ENCODE data around the gene C1orf122.

C1orf122 gene

GRCh38 chr1:37841652-37842051 lies 34.1 kb downstream of the C1orf122 start:
- DNase-seq (ENCODE audit: low read depth, low spot score) = no peak
- in situ Hi-C loops (cut with HindIII; ENCODE audit: low sequenced_read_pairs) = no loop called here
- H3K4me3 ChIP-seq (ENCODE audit: low read depth, low read length) = no peak overlapping the region
- no peak for TF ChIP-seq CTCF (IDR thresholded peaks at IDR 0.05; ENCODE audit: low read depth, low read length)

GRCh38 chr1:37844536-37844935 lies 36.9 kb downstream of the C1orf122 start:
- H3K4me3 ChIP-seq (ENCODE audit: low read depth, low read length) = no peak overlapping the region
- no peak for TF ChIP-seq CTCF (IDR thresholded peaks at IDR 0.05; ENCODE audit: low read depth, low read length)
- no peak for DNase-seq (ENCODE audit: low read depth, low spot score)
- in situ Hi-C loops (cut with HindIII; ENCODE audit: low sequenced_read_pairs) = no loop called here

GRCh38 chr1:37845049-37845646 lies 37.6 kb downstream of the C1orf122 start:
- in situ Hi-C loops (cut with HindIII; ENCODE audit: low sequenced_read_pairs) = no loop called here
- no peak for DNase-seq (ENCODE audit: low read depth, low spot score)
- no peak for TF ChIP-seq CTCF (IDR thresholded peaks at IDR 0.05; ENCODE audit: low read depth, low read length)
- no peak overlapping the region for H3K4me3 ChIP-seq (ENCODE audit: low read depth, low read length)

- no peak for TF ChIP-seq CTCF (IDR thresholded peaks at IDR 0.05; ENCODE audit: low read depth, low read length)
- no peak for DNase-seq (ENCODE audit: low read depth, low spot score)
- H3K4me3 ChIP-seq (ENCODE audit: low read depth, low read length) = no peak overlapping the region
- in situ Hi-C loops (cut with HindIII; ENCODE audit: low sequenced_read_pairs) = no loop called here
Observed at GRCh38 chr1:37845786-37846185, 38.2 kb downstream of the C1orf122 start.

GRCh38 chr1:37846647-37847339 lies 39.2 kb downstream of the C1orf122 start:
- no peak overlapping the region for H3K4me3 ChIP-seq (ENCODE audit: low read depth, low read length)
- in situ Hi-C loops (cut with HindIII; ENCODE audit: low sequenced_read_pairs) = no loop called here
- no peak for DNase-seq (ENCODE audit: low read depth, low spot score)
- no peak for TF ChIP-seq CTCF (IDR thresholded peaks at IDR 0.05; ENCODE audit: low read depth, low read length)

- no peak for TF ChIP-seq CTCF (IDR thresholded peaks at IDR 0.05; ENCODE audit: low read depth, low read length)
- DNase-seq (ENCODE audit: low read depth, low spot score) = no peak
- H3K4me3 ChIP-seq (ENCODE audit: low read depth, low read length) = no peak overlapping the region
- in situ Hi-C loops (cut with HindIII; ENCODE audit: low sequenced_read_pairs) = no loop called here
Observed at GRCh38 chr1:37849480-37849879, 41.9 kb downstream of the C1orf122 start.

Data from astrocyte of the spinal cord (primary cell).